Tracheal epithelial cell (primary cell): ENCODE data around the gene ATXN8OS. TPM values are rescaled to one million over a fixed set of nuclear protein-coding genes. Genes with fewer than 3 reads are reported as not detected.

Experiments
- total RNA-seq: library from RNA; depleted of rRNA; stranded (reverse); fragments of >200 nt; gene quantifications from 2 replicates; pipeline ENCODE4 v1.2.1, GENCODE V29; 2014

Gene ATXN8OS
- not detected in 2 replicates for total RNA-seq

DNA sequence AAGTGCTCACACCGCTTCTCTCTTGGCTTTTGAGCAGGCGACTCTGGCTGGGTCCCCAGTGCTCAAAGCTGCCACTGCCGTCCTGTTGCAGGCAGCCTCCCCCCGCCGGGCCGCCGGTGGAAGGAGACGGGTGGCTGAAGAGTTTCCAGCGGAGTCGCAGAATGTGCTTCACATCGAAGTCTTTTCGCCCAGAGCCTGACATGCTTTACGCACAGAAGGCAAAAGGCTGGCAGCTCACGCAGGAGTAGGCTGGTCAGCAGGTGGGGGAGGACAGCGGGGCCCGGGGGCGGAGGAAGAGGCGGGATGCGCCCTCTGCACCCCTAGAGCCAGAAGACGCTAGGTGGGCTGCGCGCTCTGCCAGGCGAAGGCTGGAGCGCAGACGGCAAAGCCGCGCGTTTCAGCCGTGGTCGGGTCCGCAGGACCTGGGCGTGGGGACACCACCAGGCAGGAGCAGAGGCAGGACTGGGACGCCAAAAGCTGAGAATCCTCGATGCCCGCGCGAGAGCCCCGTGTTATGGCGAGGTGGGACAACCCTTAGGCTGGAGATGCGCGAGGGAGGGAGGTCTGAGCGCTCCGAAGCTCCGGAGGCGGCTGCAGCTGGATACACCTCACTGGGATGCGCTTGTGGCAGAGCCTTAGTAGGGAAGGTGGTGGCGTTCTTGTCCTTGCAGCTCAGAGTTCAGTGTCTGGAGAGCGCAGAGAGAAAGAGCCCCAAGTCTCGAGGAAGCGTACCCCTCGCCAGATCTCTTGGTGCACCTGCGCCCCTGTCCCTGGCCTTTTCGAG lies at the start of gene ATXN8OS:
Gene ATXN8OS, plus strand, starts transcription at position 329 of the 784 bp plus-strand sequence.

DNA sequence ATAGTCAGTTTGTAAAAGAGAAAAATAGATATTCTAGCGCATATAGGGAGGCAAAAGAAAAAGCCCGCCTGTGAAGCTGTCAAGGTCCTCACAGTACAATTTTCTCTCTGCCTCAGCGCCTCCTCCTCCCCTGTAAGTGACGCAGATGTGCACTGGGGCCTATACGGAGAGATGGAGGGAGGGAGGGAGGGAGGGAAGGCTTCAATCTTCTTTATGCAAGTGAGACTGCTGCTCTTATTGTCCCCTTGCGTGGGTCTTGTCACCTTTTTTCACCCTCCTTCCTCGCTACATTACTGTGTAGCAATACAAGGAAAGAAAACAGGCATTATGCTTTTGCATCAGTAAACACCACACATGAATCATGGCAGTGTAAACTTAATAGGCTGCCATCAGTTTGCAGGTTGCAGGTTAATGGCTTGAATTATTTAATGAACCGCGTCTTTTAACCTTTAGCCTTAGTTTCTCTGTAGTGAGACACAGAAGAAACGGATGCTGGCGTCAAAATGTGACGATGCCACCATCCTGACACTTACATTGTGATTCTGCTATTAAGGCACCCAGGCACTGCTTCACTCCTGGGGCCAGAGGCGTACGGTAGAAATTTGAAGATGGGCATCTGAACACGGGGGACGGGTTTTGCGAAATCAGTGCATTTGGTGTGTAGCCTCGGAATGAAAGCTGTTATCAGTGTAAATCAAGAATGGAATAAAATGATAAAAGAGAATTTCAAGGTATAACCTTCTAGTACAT lies 905 bp downstream of the ATXN8OS start, which contains the start of gene KLHL1:
Gene KLHL1, minus strand, starts transcription at position 97 of the 750 bp plus-strand sequence. CDS start 753 bp downstream, outside the sequence.

Other genes with a start within 250 kb of the ATXN8OS start
- gene KLHL1, start 626 bp downstream of the ATXN8OS start, total RNA-seq, result not detected in 2 replicates